K562 (cell line): ENCODE data around the gene TMEM205. TPM values are rescaled to one million over a fixed set of nuclear protein-coding genes. Genes with fewer than 3 reads are reported as not detected.

ENCODE experiments used
- ATF4 ChIP-seq: fragments of 450-650 bp; formaldehyde crosslinking; IDR thresholded peaks from 2 replicates; pipeline ENCODE4 v1.4.0; 2022; ENCODE audit warnings: mild to moderate bottlenecking, moderate library complexity
- CAMTA2 ChIP-seq: fragments of 250-450 bp; sonication (Bioruptor Pico); conservative IDR thresholded peaks from 2 replicates; pipeline ENCODE4 v1.5.1; 2022
- CC2D1A ChIP-seq: fragments of 450-650 bp; IDR thresholded peaks from 2 replicates; pipeline ENCODE4 v1.6.1; 2017; ENCODE audit warnings: mild to moderate bottlenecking
- CREM ChIP-seq: IDR thresholded peaks from 2 replicates; pipeline ENCODE4 v1.6.1; 2014; ENCODE audit warnings: antibody characterized with exemption, low read depth
- E2F4 ChIP-seq: sonication (generic); formaldehyde crosslinking; IDR thresholded peaks from 2 replicates; pipeline ENCODE4 v1.8.0; 2022; ENCODE audit warnings: mild to moderate bottlenecking, low read depth, missing genetic modification reagents
- IRF9 ChIP-seq: fragments of 450-650 bp; IDR thresholded peaks from 2 replicates; pipeline ENCODE4 v1.6.1; 2016; ENCODE audit warnings: missing biosample characterization, missing genetic modification characterization
- JUN ChIP-seq, 2 experiments: sonication (generic) in 1 of 2; formaldehyde crosslinking in 1 of 2; IDR thresholded peaks; 2 replicates each; pipeline versions ENCODE4 v1.6.1 to v1.8.0; 2012 to 2022; ENCODE audit warnings: borderline replicate concordance in 2 of 2, mild to moderate bottlenecking in 2 of 2, improper control_type of control experiment in 1 of 2, low read depth in 1 of 2, low read length in 1 of 2, missing genetic modification reagents in 1 of 2
- JUND ChIP-seq, 2 experiments: IDR thresholded peaks; 2 replicates in 1 of 2; 3 replicates in 1 of 2; pipeline ENCODE4 v1.6.1; 2011; ENCODE audit warnings: borderline replicate concordance in 2 of 2, low read depth in 2 of 2, low read length in 2 of 2, improper control_type of control experiment in 1 of 2, missing biosample characterization in 1 of 2, missing genetic modification characterization in 1 of 2, missing genetic modification reagents in 1 of 2
- KAT7 ChIP-seq: sonication (generic); formaldehyde crosslinking; IDR thresholded peaks from 2 replicates; pipeline ENCODE4 v1.8.0; 2022; ENCODE audit warnings: missing genetic modification reagents, mild to moderate bottlenecking, borderline replicate concordance
- LCOR ChIP-seq: sonication (generic); formaldehyde crosslinking; IDR thresholded peaks from 2 replicates; pipeline ENCODE4 v1.8.0; 2022; ENCODE audit warnings: mild to moderate bottlenecking, missing genetic modification reagents
- MCM2 ChIP-seq: fragments of 450-650 bp; IDR thresholded peaks from 2 replicates; pipeline ENCODE4 v1.6.1; 2017; ENCODE audit warnings: low read depth, mild to moderate bottlenecking
- MTF1 ChIP-seq: fragments of 250-450 bp; sonication (Bioruptor Pico); IDR thresholded peaks from 2 replicates; pipeline ENCODE4 v1.9.0; 2021; ENCODE audit warnings: moderate library complexity, mild to moderate bottlenecking, inconsistent platforms, borderline replicate concordance
- NFIX ChIP-seq: fragments of 250-450 bp; sonication (Bioruptor Pico); IDR thresholded peaks from 2 replicates; pipeline ENCODE4 v1.4.0; 2020; ENCODE audit warnings: low read depth, mild to moderate bottlenecking, moderate library complexity
- NRF1 ChIP-seq, 2 experiments: fragments of 450-650 bp; IDR thresholded peaks in 1 of 2; conservative IDR thresholded peaks in 1 of 2; 2 replicates each; pipeline ENCODE4 v1.6.1; 2014; ENCODE audit warnings: mild to moderate bottlenecking in 2 of 2
- PHF21A ChIP-seq: fragments of 450-650 bp; IDR thresholded peaks from 2 replicates; pipeline ENCODE4 v1.6.1; 2017; ENCODE audit warnings: low read depth, borderline replicate concordance
- RBM34 ChIP-seq: fragments of 200-400 bp; formaldehyde crosslinking; IDR thresholded peaks from 2 replicates; pipeline ENCODE4 v1.6.1; 2018; ENCODE audit warnings: low read length, borderline replicate concordance; ENCODE audit not compliant: insufficient read depth
- WHSC1 ChIP-seq: IDR thresholded peaks from one replicate; pipeline ENCODE4 v1.6.1; 2012; ENCODE audit warnings: low read length, control low read depth, inconsistent platforms
- ZNF253 ChIP-seq: fragments of 250-450 bp; sonication (Bioruptor Pico); conservative IDR thresholded peaks from 2 replicates; pipeline ENCODE4 v1.6.1; 2021; ENCODE audit warnings: mild to moderate bottlenecking
- ZNF324 ChIP-seq: fragments of 250-450 bp; sonication (Bioruptor Pico); IDR thresholded peaks from 2 replicates; pipeline ENCODE4 v1.4.0; 2020; ENCODE audit warnings: mild to moderate bottlenecking
- ZNF586 ChIP-seq: fragments of 450-650 bp; formaldehyde crosslinking; conservative IDR thresholded peaks from 2 replicates; pipeline ENCODE4 v1.4.0; 2020; ENCODE audit warnings: mild to moderate bottlenecking, moderate library complexity
- polyA plus RNA-seq, 8 experiments: library from polyadenylated mRNA; depleted of rRNA in 4 of 8; stranded (reverse) in 5 of 8; unstranded in 3 of 8; fragments of >200 nt; fragmentation: Nextera tagmentation in 2 of 8; fragmentation: Illumina TruSeq in 1 of 8; extraction: Ambion mirVana in 2 of 8; extraction: Trizol in 1 of 8; gene quantifications; 2 replicates each; pipeline versions ENCODE4 v1.2.1 to v1.2.3, GENCODE V29; 2011 to 2014; ENCODE audit warnings: inconsistent platforms in 1 of 8, missing spikeins in 1 of 8
- total RNA-seq, 7 experiments: library from RNA; depleted of rRNA in 6 of 7; stranded (reverse); fragments of >200 nt in 6 of 7; fragmentation: Illumina TruSeq in 2 of 7; extraction: Trizol in 2 of 7; gene quantifications; 2 replicates each; pipeline versions ENCODE4 v1.2.1 to v1.2.3, GENCODE V29; 2011 to 2021; ENCODE audit warnings: low replicate concordance in 1 of 7

The TMEM205 gene
- total and polyA plus RNA-seq, 9 of the 15 experiments (the other 6 are each of a cell fraction or from before 2014, with no cell fraction given) = 21.3 to 81.5 (median 44.1) TPM

GRCh38 chr19:11382898-11383705 lies 37.0 kb upstream of the TMEM205 start (continued):
- TF ChIP-seq E2F4 (CRISPR knock-in tag) = 0 out of 2 replicates have a peak, but pooled peaks have one; percentile 38
- TF ChIP-seq JUND (IDR thresholded peaks at IDR 0.05; ENCODE audit: borderline replicate concordance, low read depth, low read length) = peak; percentile 50; the same call in 1 of the 2 replicates
- no peak; the same call in 2 of the 3 replicates for TF ChIP-seq JUND (tag; IDR thresholded peaks at IDR 0.05; ENCODE audit: borderline replicate concordance, low read depth, low read length)
- TF ChIP-seq ATF4 = no peak
- no peak for TF ChIP-seq ZNF324
- no peak for TF ChIP-seq NFIX (CRISPR knock-in tag)
- no peak for TF ChIP-seq ZNF253 (CRISPR knock-in tag)
- TF ChIP-seq LCOR = no peak
- no peak for TF ChIP-seq CAMTA2 (CRISPR knock-in tag)
- TF ChIP-seq CREM = peak; percentile 80
- TF ChIP-seq KAT7 = no peak
- TF ChIP-seq IRF9 (tag) = no peak
- TF ChIP-seq ZNF586 = no peak
- no peak for TF ChIP-seq RBM34
- TF ChIP-seq NRF1 (conservative IDR thresholded peaks at IDR 0.05 in 1 of 2, IDR thresholded peaks at IDR 0.05 in 1 of 2) = peak; percentile 41 to 50; a peak in 2 of 4 replicates
- TF ChIP-seq WHSC1 = no peak
- TF ChIP-seq CC2D1A = peak; percentile 60; the same call in 1 of the 2 replicates
- 0 out of 2 replicates have a peak, but pooled peaks have one; percentile 52 for TF ChIP-seq PHF21A
- TF ChIP-seq JUN (IDR thresholded peaks at IDR 0.05; ENCODE audit: borderline replicate concordance, low read depth, low read length) = peak; percentile 17; the same call in 1 of the 2 replicates
- TF ChIP-seq JUN (CRISPR knock-in tag; IDR thresholded peaks at IDR 0.05; ENCODE audit: borderline replicate concordance) = no peak
- no peak for TF ChIP-seq MCM2
- no peak for TF ChIP-seq MTF1 (CRISPR knock-in tag)
